HG02943 (cell line): ENCODE data around the gene KLHL12.

Experiments used
- ATAC-seq: cut with Tn5 transposase; IDR thresholded peaks from one replicate; pipeline ENCODE4 v1.9.1; 2021; ENCODE audit warnings: mild to moderate bottlenecking, low read depth, moderate library complexity; ENCODE audit not compliant: unreplicated experiment

The KLHL12 gene

GRCh38 chr1:202844935-202845334 is 82.1 kb downstream of the KLHL12 start:
- no peak for ATAC-seq

- ATAC-seq = no peak
These were observed 82.8 kb downstream of the KLHL12 start for GRCh38 chr1:202844259-202844658.

- no peak for ATAC-seq
These were observed 84.0 kb downstream of the KLHL12 start for GRCh38 chr1:202843081-202843480.
